HG02610 (cell line): ENCODE results near the gene FDX1.
A peak's percentile ranks its signal among the peaks of the same experiment; 100 is the strongest.

ENCODE experiments used
- ATAC-seq: cut with Tn5 transposase; IDR thresholded peaks from one replicate; pipeline ENCODE4 v1.9.1; 2021; ENCODE audit warnings: mild to moderate bottlenecking, moderate library complexity; ENCODE audit not compliant: unreplicated experiment

The FDX1 gene

DNA sequence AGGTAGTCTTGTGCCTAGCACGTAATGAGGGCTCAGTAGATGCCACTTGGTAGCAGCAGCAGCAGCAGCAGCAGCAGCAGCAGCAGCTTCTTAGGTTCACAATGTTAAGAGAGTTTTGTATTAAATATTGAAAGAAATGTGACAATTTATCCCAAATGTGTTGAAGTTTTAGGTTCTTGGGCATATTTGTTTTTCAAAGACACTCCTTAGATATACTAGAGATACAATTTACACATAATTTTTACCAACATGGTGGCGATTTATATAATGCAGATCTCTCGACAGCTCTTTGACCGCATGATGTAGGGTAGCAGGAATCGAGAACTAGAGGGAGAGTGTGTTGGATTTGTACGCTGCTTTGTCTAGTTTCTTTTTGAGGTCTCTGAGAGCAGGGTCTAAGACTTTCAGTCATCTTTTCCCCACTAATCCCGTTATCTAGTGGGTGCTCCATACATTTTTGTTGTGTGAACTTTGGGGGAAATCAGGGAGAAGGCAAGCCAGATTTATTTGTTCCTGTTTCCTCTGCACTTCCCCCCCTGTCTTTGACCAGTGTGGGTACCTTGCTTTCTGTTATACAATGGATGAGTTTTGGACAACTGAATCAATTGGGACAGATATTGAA lies 1.4 kb downstream of the FDX1 start:
- ATAC-seq = no peak

- ATAC-seq = no peak
These were observed 1.9 kb downstream of the FDX1 start for GRCh38 chr11:110431674-110432073.

- ATAC-seq = no peak
These were observed 3.1 kb downstream of the FDX1 start for GRCh38 chr11:110432713-110433392.

DNA sequence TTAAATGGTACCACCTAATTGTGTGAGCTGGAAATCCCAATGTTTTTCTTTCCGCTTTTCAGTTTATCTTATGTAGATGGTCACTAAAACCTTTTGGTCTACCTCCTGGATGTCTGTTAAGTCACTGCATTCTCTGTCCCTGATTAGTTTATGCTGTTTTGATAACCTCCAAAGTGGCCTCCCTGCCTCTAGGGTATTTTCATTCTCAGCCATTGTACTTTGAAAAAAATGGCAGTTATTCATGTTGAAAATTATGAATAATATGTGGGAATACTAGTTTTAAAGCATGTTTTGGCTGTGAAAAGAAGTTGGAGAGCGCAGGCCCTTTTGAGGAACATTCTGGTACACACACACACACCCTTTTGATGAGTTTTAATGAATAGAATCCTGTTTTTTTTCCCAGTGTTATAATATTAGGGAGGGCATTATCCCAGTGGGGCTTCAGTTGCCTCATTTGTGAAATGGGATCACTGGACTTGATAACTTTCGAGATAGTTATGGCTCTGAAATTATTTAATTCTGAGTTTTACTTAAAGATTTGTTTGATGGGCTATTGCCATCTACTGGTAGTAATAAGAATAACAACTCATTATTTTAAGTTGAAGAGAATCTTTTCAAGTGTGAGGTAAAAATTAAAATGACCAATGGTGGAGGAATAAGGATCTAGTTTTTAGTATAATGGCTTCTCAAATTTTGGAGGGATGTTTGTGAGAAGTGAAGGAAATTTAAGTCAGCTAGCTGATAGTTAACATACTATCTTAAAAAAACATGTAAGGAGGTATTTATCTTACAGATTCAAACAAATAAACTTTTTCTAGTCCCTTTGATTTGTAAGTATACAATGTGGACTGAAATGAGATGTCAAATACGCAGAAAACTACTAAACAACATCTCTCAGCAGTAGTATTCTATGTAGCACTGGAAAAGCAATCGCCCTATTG lies 3.9 kb downstream of the FDX1 start:
- ATAC-seq = no peak

DNA sequence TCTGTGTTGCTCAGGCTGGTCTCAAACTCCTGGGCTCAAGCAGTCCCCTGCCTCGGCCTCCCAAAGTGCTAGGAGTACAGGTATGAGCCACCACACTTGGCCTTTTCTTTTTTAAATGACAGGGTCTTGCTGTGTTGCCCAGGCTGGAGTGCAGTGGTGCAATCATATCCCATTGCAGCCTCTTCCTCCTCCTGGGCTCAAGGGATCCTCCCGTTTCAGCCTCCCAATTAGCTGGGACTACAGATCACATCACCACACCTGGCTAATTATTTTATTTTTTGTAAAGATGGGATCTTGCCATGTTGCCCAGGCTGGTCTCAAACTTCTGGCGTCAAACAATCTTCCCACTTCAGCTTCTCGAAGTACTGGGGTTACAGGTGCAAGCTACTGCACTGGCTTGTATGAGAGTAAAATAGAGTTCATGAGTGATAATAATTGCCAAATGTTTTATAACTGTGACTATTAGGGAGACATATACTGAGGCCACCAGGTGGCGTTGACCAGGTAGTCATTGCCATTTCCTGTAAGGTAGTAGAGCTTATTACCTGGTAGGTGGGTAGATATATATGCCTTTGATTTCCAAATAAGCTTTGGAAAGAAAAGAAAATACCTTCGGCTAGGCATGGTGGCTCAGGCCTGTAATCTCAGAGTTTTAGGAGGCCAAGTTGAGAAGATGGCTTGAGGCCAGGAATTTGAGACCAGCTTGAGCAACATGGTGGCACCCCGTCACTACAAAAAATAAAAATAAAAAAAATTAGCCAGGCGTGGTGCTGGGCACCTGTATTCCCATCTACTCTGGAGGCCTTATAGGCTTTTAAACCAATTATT lies 5.4 kb downstream of the FDX1 start:
- peak; percentile 11 for ATAC-seq

GRCh38 chr11:110435780-110436717 lies 6.3 kb downstream of the FDX1 start:
- ATAC-seq = peak; percentile 48

- no peak for ATAC-seq
These were observed 8.3 kb downstream of the FDX1 start for GRCh38 chr11:110438017-110438416.

GRCh38 chr11:110445437-110445836 lies 15.7 kb downstream of the FDX1 start:
- ATAC-seq = no peak

GRCh38 chr11:110446061-110446460 lies 16.3 kb downstream of the FDX1 start:
- ATAC-seq = no peak

DNA sequence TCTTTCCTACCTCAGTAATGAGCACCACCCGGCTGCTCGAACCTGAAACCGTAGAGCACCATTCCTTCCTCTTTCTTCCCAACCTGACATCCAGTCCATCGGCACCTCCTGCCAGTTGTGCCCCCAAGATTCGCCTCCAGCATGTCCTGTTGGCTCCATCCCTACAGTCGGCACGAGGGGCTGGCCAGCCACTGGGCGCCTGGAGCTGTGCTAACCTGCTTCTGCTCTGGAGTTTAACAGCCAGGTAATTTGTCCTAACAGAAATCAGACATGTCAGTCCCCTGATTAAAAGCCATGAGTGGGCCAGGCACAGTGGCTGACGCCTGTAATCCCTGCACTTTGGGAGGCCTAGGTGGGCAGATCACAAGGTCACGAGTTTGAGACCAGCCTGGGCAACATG lies 16.8 kb downstream of the FDX1 start:
- no peak for ATAC-seq

DNA sequence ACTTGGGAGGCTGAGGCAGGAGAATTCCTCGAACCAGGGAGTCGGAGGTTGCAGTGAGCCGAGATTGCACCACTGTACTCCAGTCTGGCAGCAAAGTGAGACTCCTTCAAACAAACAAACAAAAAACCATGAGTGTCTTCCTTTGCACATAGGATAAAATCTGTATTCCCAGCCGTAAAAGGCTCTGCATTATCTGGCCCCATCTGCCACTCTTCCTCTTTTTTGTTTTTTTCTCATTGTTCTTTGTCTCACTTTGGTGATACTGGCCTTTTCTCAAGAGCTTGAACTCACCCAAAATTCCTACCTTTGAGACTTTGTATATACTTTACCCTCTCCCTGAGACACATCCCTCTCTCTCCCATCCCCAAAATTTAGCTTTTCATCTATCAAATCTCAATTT lies 17.6 kb downstream of the FDX1 start:
- ATAC-seq = no peak

DNA sequence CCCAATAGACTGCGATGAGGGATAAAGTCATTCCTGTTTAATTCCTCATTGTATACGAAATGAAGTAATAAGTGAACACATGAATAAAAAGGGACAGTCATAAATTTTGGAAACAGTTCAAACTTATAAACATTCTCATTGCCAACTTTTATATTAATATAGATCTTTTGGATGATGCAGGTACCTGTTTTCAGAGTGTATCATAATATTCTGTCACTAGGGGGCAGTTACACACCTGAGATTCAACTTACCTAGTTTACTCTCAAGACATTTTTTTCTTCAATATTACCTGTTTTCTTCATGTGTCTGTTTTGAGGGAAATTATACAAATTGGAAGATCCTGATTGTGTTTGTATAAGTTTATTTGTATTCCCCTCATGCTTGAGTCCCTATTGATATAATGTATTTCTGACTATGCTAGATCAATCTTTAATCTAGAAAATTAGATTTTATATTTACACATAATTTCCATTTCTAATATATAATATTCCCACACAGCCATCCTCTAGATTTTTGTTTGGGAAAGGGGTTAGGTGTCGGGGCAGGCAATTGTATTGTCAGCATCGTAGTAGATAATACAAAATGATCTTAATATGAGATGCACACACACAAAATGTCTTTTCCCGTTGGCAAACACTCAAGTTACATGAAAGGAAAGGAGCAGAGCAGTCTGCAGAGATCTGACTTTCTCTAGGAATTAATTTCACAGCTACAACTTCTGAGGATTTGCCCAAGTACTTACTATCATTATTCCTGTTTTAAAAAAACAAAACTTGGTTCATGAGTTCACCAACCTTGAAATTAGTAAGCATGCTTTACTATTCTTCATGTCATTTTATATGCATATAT lies 18.4 kb downstream of the FDX1 start:
- ATAC-seq = no peak

- no peak for ATAC-seq
These were observed 20.5 kb downstream of the FDX1 start for GRCh38 chr11:110450246-110450645.

- ATAC-seq = no peak
These were observed 23.0 kb downstream of the FDX1 start for GRCh38 chr11:110452720-110453119.

DNA sequence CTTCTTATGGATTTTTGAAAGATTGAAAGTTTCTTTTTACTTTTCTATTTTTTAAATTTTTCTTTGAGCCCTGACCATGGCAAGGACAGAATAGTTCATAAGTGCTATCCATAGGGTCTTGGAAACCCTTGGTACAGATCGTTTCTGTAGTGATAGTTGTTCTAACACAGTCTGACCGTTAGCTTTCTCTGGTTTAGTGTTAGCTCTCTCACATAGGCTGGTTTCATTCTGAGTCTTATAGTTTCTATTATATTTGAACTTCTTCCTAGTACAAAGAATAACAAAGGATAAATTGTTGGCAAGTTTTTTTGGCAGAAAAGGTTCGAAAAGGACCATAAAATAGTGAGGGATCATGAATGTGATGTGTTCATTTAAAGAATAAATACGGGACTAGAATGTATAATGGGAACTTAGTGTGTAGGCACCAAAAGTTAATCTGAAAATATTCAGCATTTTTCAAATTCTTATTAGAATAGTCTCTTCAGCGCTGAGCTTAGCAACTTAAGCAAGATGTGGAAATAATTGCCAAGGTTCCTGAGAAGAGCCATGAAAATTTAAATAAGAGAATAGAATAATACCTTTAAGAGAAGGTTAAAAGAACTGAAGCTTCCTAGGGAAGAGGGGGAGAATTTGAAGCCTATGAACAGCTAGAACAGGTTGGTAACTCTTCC lies 24.1 kb downstream of the FDX1 start:
- ATAC-seq = peak; percentile 80

- ATAC-seq = peak; percentile 65
These were observed 24.9 kb downstream of the FDX1 start for GRCh38 chr11:110454609-110455008.

- peak; percentile 30 for ATAC-seq
These were observed 26.0 kb downstream of the FDX1 start for GRCh38 chr11:110455718-110456117.

- ATAC-seq = no peak
These were observed 33.4 kb downstream of the FDX1 start for GRCh38 chr11:110463153-110463552.
